GM18951 (cell line): Measurements from ENCODE around the gene ABCA6.

Source experiments
- POLR2A ChIP-seq: IDR thresholded peaks from 4 replicates; pipeline ENCODE4 v1.6.1; 2011; ENCODE audit warnings: mild to moderate bottlenecking; ENCODE audit not compliant: insufficient read length, insufficient read depth; ENCODE audit errors: extremely low read depth
- in situ Hi-C: fragments of 300-500 bp; cut with MboI; formaldehyde crosslinking; loops from one replicate; pipeline ENCODE4 v1.12.0; 2022; ENCODE audit warnings: low sequenced_read_pairs, mixed read lengths, inconsistent platforms; ENCODE audit not compliant: unreplicated experiment

The ABCA6 gene

DNA sequence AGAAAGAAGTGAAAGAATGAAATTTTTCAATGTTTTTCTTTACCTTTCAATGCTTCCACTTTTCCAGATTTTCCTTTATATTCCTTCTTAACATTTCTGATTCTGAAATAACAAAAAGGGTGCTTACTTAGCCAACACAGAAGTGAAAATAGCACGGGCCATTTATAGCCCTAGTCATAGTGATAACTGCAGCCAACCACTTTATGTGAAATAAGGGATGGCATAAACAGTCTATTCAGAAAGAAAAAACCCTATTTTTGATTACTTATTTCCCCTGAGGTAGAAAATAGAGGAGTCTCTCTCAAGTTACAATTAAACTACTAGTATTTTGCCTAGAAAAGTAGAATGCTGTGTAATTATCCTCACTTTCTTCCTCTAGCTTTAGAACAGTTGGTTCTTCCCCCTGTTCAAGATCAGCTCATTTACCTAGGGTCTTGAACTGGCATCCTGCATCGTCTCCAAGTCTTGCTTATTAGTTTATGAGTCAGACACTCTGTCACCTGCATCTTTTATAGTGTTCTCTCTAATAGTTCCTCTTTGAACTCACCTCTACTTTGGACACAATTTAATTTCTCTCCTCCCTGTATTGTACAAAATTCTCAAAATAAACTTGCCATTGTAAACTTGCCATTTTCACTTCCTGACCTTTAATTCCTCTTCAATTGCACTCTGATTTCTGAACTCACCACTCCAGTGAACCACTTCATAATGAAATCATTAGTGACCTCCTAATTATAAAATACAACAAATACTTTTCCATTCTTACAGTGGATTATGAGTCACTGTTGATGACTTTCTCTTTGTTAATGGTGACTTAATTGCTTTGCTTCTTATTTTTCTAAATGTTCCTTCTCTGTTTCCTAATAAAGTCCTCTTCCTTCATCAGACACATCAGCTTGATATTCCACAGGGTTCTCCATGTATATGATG is 23.6 kb downstream of the ABCA6 start:
- TF ChIP-seq POLR2A: peak; percentile 29
- in situ Hi-C loops: no loop called here

DNA sequence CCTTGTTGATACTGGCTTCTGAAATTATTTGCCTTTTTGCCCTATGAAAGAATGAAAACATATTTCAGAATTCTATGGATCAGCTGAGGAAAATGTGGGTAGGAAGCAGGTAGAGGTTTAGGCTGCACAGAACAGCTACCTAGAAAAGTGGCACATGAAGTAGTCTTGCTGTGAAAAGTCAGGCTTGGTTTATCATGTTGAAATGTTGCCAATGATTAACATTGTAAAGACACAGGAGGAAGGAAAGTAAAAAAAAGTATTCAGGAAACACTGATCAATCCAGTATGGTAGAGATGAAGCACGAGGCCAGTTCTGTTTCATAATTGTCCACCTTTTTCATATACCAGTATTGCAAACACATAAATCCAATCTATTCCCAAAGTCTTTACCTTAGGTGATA is 29.9 kb downstream of the ABCA6 start:
- TF ChIP-seq POLR2A: no peak
- in situ Hi-C loops: no loop called here

DNA sequence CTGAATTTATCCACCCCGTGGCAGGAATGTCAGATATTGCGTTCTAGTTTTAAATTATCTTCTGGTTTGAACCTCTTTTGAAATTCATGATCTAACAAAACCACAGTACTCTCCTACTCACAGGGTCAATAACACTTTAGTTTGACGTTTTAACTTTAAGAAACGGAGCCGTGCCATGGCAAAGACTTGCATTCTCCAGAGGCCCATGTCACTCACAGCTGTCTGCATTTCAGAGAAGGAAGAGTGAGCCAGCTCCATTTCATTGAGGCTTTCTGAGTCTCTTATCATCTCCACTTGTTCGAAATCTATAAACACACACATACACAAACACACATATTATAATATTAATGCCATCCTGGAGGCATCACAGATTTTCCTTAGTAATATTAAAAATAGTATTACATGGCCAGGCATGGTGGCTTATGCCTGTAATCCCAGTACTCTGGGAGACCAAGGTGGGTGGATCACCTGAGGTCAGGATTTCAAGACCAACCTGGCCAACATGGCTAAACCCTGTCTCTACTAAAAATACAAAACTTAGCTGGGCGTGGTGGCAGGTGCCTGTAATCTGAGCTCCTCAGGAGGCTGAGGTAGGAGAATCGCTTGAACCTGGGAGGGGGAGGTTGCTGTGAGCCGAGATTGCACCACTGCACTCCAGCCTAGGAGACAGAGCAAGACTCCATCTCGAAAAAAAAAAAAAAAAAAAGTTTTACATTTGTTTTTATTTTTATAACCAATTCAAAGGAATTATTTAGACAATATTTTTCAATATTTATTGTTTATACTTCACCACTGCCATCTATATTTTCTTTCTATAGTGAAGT is 35.6 kb downstream of the ABCA6 start:
- no peak for TF ChIP-seq POLR2A
- in situ Hi-C loops: no loop called here

DNA sequence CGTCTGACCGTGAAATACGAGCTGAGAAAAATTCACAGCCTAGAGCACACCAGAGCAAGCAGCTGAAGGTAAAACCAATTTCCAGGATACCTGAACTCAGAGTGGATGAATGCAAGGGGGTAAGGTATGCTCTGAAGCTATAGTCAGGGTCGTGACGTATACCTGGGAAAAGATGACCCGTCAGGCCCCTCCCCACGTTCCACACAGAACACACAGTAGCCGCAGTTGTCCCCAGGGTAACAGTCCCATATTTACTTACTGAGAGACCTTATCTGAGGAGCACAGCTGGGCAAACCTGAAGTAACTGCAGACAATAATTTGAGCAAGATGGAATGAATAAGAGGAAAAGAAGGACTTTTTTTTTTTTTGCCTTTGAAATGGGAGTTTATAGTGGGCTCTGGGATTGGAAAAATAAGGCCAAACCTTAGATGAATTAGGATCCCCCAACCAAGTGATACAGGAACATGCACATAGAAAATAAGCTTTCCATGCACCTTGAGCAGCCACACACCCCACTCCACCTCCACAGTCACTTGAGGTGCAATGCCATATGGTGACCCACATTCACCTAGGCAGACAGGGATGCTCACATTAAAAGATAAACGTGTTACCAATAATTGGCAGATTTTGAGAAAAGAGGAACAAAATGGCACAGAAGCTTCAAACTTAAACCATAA is 38.0 kb downstream of the ABCA6 start:
- in situ Hi-C loops: no loop called here
- no peak for TF ChIP-seq POLR2A

DNA sequence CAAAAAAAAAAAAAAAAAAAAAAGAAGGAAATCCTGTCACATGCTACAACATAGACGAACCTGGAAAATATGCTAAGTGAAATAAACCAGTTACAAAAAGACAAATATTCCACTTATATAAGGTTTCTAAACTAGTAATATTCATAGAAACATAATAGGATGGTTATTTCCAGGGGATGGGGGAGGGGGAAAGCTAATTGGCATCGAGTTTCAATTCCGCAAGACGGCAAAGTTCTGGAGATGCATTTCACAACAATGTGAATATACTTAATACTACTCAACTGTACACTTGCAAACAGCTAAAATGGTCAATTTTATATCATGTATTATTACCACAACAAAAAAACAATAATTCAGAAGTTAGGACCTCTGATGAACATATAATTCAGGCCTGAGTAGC is 43.1 kb downstream of the ABCA6 start:
- TF ChIP-seq POLR2A: no peak
- in situ Hi-C loops: no loop called here

DNA sequence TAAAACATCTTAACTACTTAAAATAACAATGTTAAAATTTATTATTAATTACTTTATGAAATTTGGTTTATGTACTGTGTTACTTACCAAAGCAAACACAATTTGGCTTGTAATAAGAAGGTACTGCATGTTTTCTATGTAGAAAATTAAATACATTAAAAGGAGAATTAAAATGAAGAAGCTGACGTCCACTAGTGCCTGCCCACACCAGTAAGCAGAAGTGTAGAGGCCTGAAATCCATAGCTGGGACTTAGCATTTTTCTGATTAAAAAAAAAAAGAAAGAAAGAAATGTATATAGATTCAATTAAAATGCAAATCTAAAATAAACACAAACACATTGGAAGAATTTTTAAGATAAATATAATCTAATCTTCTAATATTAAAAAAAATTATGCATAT is 45.2 kb downstream of the ABCA6 start:
- in situ Hi-C loops: no loop called here
- no peak for TF ChIP-seq POLR2A

DNA sequence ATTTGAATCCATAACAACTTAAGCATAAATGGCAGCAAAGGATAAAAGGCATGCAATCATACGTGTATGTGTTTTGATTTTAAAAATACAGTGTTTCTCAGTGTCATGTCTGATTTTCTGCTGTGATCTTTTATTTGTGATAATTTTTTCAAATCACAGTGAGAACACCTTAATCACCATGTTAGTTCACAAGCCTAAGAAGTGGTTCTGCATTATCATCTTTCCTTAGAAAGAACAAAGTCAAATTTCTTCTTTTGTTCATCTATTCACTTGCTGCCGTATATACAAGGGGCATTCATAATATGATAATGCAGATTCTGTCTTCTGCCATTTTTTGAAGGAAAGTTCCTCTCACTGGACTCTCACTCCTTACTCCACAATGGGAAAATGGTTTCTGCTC is 47.7 kb downstream of the ABCA6 start:
- in situ Hi-C loops: no loop called here
- TF ChIP-seq POLR2A: no peak

DNA sequence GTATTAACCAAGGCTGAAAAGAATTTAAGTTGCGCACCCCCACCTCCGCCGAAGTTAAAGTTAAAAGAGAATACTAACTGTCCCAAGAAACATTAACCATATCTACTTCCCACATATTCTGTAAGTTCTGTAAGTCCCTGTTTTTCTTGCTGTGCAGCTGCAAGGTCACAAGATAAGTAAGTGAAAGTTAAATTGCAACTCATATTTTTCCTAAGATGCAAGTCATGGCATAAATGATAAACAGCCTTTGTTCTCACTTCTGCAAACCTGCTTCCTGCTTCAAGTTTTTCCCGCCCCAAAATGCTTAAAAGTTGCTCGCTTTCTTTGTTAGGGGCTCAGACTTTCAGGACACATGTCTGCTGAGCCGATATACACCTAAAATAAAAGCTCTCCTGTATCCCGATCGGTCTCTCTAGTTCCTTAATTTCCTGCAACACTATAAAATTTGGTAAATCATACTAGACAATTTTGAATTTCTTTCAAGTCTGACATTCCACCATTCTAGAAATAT is 48.4 kb downstream of the ABCA6 start:
- in situ Hi-C loops: no loop called here
- peak; percentile 23 for TF ChIP-seq POLR2A

DNA sequence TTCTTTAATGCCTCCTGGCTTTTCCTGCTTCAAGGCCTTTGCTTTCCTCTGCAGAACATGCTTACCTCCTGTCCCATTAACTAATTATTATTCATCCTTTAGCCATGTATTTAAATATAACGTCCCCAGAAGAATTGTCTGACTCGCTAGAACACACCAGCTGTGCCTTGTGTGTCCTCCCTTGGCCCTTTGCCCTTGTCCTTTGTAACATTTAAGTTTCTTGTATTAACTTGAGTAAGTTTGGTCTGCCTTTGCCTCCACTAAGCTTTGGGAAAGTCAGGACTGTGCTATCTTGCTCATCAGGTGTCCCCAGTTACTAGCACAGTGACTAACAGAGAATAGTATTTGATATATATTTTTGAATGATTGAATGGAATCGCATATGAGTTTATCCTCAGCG is 51.3 kb downstream of the ABCA6 start:
- TF ChIP-seq POLR2A: no peak
- in situ Hi-C loops: no loop called here

DNA sequence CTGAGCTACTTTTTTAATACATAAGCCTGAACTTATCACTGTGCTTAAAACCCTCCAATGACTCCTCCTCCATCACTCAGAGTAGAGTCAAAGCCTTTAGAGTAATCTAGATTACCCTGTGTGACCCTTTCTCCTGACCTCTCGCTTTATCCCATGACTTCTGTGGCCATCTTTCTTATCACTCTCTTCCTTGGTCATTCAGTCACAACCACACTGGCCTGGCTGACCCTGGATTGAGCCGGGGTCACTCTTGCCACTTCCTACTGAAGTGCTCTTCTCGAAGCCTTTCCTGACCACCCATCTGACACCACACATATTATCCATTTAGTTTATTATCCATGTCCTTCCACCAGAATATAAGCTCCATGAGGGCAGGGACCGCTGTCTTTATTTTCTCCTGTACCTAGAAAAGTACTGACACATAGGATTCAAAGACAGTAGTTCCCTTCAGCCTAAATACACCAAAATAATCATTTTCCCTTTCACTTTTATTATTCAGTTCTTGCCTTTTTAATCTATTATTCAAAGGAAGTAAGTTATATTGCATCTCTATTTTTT is 53.0 kb downstream of the ABCA6 start:
- in situ Hi-C loops: no loop called here
- no peak for TF ChIP-seq POLR2A

DNA sequence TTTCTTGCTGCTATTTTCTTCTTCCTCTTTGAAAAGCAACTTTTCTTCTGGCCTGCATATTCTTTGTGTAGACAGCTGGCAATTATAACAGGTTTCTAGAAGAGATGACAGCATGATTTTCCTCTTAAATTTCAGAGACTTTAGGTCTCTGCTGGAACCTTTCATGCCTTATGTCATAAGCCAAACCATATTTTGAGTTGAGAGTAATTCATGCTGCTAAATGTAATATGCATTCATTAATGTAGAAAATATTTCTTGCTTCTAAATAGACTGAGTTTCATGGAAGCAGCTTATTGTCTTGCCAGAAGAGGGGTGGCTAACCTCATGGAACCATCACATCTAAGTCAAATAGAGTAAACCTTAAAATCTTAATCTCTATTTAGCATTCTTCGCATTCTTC is 55.1 kb downstream of the ABCA6 start:
- in situ Hi-C loops: no loop called here
- no peak for TF ChIP-seq POLR2A

DNA sequence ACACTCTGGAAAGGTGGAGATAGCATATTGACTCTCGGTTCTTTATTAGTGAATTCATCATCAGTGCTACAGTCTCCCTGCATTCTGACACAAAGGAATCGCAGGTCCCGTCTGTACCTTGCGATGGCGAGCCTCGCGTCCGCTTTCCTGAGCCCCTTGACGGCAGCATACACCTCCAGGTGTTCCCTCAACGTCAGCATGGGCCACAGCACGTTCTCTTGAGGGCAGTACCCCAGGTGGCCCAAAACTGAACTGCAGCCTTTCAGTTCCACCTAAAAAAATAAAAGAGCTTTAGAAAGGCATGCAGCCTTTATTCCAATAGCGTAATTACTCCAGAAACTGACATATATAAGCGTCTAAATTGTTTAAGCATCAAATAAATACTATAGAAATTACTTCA is 56.8 kb downstream of the ABCA6 start:
- no peak for TF ChIP-seq POLR2A
- in situ Hi-C loops: no loop called here

DNA sequence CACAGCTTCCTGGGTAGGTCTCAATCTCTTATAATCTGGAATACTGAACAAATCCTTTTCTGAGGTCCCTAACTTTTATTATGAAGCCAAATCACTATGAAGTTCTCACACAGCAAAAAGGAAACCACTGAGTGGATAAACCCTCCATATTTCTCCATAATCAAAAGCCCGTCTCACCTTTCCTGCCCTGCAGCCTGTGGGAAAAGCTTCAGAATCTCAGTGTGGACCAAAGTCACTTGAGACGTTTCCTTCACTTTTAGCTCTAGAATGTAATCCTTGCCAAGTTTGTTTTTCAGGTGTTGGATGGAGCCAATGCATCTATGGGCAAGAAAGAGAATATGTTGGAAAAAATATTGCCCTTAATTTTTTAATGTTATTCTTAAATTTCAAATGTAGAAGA is 59.0 kb downstream of the ABCA6 start:
- no peak for TF ChIP-seq POLR2A
- in situ Hi-C loops: no loop called here
